ENCODE measurements around the gene SF3B1. TPM values are rescaled to one million over a fixed set of nuclear protein-coding genes. Genes with fewer than 3 reads are reported as not detected.

Gene SF3B1
- total RNA-seq, 1 donor from 2014 or later: 252 TPM

DNA sequence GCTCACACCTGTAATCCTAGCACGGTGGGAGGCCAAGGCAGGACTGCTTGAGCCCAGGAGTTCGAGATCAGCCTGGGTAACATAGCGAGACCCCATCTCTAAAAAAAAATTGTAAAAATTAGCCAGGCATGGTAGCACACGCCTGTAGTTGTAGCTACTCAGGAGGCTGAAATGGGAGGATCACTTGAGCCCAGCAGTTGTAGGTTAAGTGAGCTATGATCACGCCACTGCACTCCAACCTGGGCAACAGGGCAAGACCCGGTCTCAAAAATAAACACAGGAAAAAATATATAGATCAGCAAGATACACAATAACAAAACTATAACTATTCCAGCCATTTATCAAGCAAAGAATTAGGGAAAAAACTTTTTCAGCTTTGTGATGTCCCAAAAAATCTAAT lies 3.0 kb downstream of the SF3B1 start:
- Histone ChIP-seq H3K4me3 (peak overlapping the region; percentile 74), H3K9me3 (no peaks in the 10 kb centered on the region), H3K27me3 (no peaks in the 10 kb centered on the region), H3K36me3 (no peaks in the 10 kb centered on the region), H3K27ac (no peak overlapping the region), H3K4me1 (peaks cover 59% of the 10 kb centered on the region)
- DNase-seq (no peak), ATAC-seq (no peak)
- TF ChIP-seq, protein P1, sequence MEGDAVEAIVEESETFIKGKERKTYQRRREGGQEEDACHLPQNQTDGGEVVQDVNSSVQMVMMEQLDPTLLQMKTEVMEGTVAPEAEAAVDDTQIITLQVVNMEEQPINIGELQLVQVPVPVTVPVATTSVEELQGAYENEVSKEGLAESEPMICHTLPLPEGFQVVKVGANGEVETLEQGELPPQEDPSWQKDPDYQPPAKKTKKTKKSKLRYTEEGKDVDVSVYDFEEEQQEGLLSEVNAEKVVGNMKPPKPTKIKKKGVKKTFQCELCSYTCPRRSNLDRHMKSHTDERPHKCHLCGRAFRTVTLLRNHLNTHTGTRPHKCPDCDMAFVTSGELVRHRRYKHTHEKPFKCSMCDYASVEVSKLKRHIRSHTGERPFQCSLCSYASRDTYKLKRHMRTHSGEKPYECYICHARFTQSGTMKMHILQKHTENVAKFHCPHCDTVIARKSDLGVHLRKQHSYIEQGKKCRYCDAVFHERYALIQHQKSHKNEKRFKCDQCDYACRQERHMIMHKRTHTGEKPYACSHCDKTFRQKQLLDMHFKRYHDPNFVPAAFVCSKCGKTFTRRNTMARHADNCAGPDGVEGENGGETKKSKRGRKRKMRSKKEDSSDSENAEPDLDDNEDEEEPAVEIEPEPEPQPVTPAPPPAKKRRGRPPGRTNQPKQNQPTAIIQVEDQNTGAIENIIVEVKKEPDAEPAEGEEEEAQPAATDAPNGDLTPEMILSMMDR (IDR thresholded peaks at IDR 0.05): no peak
- intact Hi-C loops (cut with DNase I): no loop called here

DNA sequence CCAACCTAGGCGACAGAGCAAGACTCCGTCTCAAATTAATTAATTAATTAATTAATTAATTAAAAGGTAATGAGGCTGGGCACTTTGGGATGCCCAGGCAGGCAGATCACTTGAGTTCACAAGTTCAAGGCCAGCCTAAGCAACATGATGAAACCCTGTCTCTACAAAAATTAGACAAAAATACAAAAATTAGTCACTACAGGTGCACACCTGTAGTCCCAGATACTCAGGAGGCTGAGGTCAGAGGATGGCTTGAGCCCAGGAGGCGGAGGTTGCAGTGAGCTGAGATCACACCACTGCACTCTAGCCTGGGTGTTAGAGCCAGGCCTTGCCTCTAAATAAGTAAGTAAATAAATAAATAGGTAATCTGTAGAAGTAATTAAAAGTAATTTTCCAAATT lies 6.8 kb downstream of the SF3B1 start:
- Histone ChIP-seq H3K9me3 (no peaks in the 10 kb centered on the region), H3K27me3 (no peaks in the 10 kb centered on the region), H3K4me1 (peaks cover 71% of the 10 kb centered on the region), H3K36me3 (peaks cover 12% of the 10 kb centered on the region), H3K27ac (no peak overlapping the region), H3K4me3 (no peak overlapping the region)
- DNase-seq (no peak), ATAC-seq (no peak)
- intact Hi-C loops (cut with DNase I): no loop called here
- TF ChIP-seq, protein P1 (IDR thresholded peaks at IDR 0.05): no peak

DNA sequence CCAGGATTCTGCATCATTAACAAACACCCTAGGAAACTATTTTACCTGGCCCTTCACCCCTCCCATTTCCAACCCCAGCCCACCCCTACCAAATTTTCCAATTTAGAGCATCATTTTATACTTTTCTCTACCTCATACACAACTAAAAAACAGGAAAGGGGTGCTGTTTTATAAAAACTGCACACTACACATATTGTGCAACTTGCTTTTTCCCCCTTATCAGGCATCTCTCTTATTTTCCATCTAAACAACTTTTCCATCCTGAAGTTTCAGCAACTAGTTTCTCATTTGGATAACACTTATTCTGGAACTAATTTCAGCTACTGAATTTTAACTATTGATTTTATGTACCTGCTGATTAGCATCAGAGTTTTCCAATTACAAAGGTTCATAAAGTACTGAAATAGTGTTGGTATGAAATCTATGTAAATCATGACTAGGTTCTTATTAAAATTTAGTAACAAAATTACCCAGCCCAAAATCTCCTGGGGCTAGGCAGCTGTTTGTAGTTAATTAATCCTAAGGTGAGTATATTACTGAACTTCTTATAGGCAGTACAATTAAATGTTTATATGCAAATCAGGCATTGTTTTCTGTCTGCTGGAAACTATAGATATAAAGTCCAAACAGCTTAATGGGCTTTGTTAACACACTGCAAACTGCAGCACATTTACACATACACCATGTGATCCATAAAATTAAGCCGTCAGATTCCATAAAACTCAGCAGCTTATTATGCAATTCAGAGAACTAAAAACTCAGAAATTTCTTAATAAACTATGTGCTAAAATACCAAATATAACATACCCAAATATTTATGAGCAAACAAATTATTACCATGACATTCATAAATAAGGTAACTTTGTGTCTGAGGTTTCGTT lies 7.9 kb downstream of the SF3B1 start:
- ATAC-seq: no peak
- no peak overlapping the region for H3K4me3 ChIP-seq
- peaks cover 66% of the 10 kb centered on the region for H3K4me1 ChIP-seq
- TF ChIP-seq, protein P1 (IDR thresholded peaks at IDR 0.05): no peak
- peaks cover 22% of the 10 kb centered on the region for H3K36me3 ChIP-seq
- no peak for DNase-seq
- H3K9me3 ChIP-seq: no peaks in the 10 kb centered on the region
- H3K27ac ChIP-seq: no peak overlapping the region
- intact Hi-C loops (cut with DNase I): no loop called here
- H3K27me3 ChIP-seq: no peaks in the 10 kb centered on the region

DNA sequence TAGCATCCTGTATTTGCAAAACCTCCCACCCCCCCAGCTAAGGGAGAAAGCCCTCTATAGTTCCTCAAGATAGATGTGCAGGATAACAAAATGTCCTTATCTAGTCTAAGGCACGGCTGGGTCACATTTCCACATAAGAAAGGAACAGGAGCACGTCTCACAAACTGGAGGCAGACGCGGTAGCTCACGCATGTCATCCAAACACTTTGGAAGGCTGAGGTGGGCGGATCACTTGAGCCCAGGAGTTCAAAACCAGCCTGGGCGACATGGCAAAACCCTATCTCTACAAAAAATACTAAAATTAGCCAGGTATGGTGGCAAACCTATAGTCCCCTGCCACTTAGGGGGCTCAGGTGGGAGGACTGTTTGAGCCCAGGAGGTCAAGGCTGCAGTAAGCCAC lies 9.3 kb downstream of the SF3B1 start:
- DNase-seq: no peak
- Histone ChIP-seq H3K9me3 (no peaks in the 10 kb centered on the region), H3K27me3 (no peaks in the 10 kb centered on the region), H3K4me1 (peaks cover 52% of the 10 kb centered on the region), H3K27ac (no peak overlapping the region), H3K4me3 (no peak overlapping the region), H3K36me3 (peaks cover 36% of the 10 kb centered on the region)
- TF ChIP-seq, protein P1 (IDR thresholded peaks at IDR 0.05): no peak
- intact Hi-C loops (cut with DNase I): no loop called here
- no peak for ATAC-seq

GRCh38 chr2:197423307-197423706 lies 11.5 kb downstream of the SF3B1 start:
- Histone ChIP-seq H3K4me3 (no peak overlapping the region), H3K27ac (no peak overlapping the region), H3K9me3 (no peaks in the 10 kb centered on the region), H3K36me3 (peaks cover 58% of the 10 kb centered on the region), H3K4me1 (peaks cover 38% of the 10 kb centered on the region), H3K27me3 (no peaks in the 10 kb centered on the region)
- TF ChIP-seq, protein P1 (IDR thresholded peaks at IDR 0.05): no peak
- DNase-seq (no peak), ATAC-seq (no peak)
- intact Hi-C loops (cut with DNase I): no loop called here
